ENCODE data around the gene OR51D1. TPM values are rescaled to one million over a fixed set of nuclear protein-coding genes. Genes with fewer than 3 reads are reported as not detected.

OR51D1 gene
- polyA plus RNA-seq, 1 donor (not counting 4 experiments of a cell fraction or from before 2014, with no cell fraction given), result not detected

- peaks cover 3% of the 10 kb centered on the region for H3K27me3 ChIP-seq (ENCODE audit: control insufficient read depth, extremely low read depth, insufficient read depth, low read length)
- no peak overlapping the region for H3K9ac ChIP-seq (ENCODE audit: control insufficient read depth, extremely low read depth, insufficient read depth, low read length)
- no peaks in the 10 kb centered on the region for H3K9me3 ChIP-seq (ENCODE audit: control insufficient read depth, low read depth, low read length)
- TF ChIP-seq CTCF (optimal IDR thresholded peaks at IDR 0.05 in 1 of 3, IDR thresholded peaks at IDR 0.05 in 1 of 3, conservative IDR thresholded peaks at IDR 0.05 in 1 of 3; ENCODE audit: extremely low read depth in 1 of 3, insufficient read depth in 2 of 3, low read length in 3 of 3) (no peak), EZH2 (IDR thresholded peaks at IDR 0.05; ENCODE audit: low read length) (no peak)
- H4K20me1 ChIP-seq (ENCODE audit: control insufficient read depth, extremely low read depth, insufficient read depth, low read length), result no peaks in the 10 kb centered on the region
- no peaks in the 10 kb centered on the region for H3K4me1 ChIP-seq (ENCODE audit: control insufficient read depth, extremely low read depth, insufficient read depth, low read length)
- no peak overlapping the region for H3K4me2 ChIP-seq (ENCODE audit: control insufficient read depth, extremely low read depth, insufficient read depth, low read depth, low read length)
- H3K79me2 ChIP-seq (ENCODE audit: control insufficient read depth, insufficient read depth, low read length), result no peaks in the 10 kb centered on the region
- no peak overlapping the region for H3K27ac ChIP-seq (ENCODE audit: control insufficient read depth, insufficient read depth, low read length)
- DNase-seq (ENCODE audit: low read depth, low spot score) (no peak), FAIRE-seq (no peak)
- no peak overlapping the region for H3K4me3 ChIP-seq (ENCODE audit: control insufficient read depth in 2 of 3, extremely low read depth in 1 of 3, insufficient read depth in 2 of 3, low read depth in 1 of 3, low read length in 3 of 3)
- no peaks in the 10 kb centered on the region for H3K9me1 ChIP-seq (ENCODE audit: control insufficient read depth, extremely low read depth, insufficient read depth, low read length)
- no peaks in the 10 kb centered on the region for H3K36me3 ChIP-seq (ENCODE audit: control insufficient read depth in 2 of 2, extremely low read depth in 1 of 2, insufficient read depth in 2 of 2, low read length in 2 of 2)
- no peak overlapping the region for H2AFZ ChIP-seq (ENCODE audit: control insufficient read depth, low read length)
- dilution Hi-C loops (cut with MboI; ENCODE audit: extremely low pct_ligation_motif_present, low sequenced_read_pairs), result no loop called here
Measured at GRCh38 chr11:4619514-4619913, 17.8 kb upstream of the OR51D1 start.

- dilution Hi-C loops (cut with MboI; ENCODE audit: extremely low pct_ligation_motif_present, low sequenced_read_pairs), result no loop called here
Measured at GRCh38 chr11:4626207-4627099, 10.8 kb upstream of the OR51D1 start.

More at GRCh38 chr11:4626207-4627099, 10.8 kb upstream of the OR51D1 start:
- Histone ChIP-seq H3K4me2 (ENCODE audit: control insufficient read depth, extremely low read depth, insufficient read depth, low read depth, low read length) (no peak overlapping the region), H3K27me3 (ENCODE audit: control insufficient read depth, extremely low read depth, insufficient read depth, low read length) (no peaks in the 10 kb centered on the region), H3K4me1 (ENCODE audit: control insufficient read depth, extremely low read depth, insufficient read depth, low read length) (no peaks in the 10 kb centered on the region), H2AFZ (ENCODE audit: control insufficient read depth, low read length) (no peak overlapping the region), H3K36me3 (ENCODE audit: control insufficient read depth in 2 of 2, extremely low read depth in 1 of 2, insufficient read depth in 2 of 2, low read length in 2 of 2) (no peaks in the 10 kb centered on the region), H3K9me3 (ENCODE audit: control insufficient read depth, low read depth, low read length) (no peaks in the 10 kb centered on the region), H3K4me3 (ENCODE audit: control insufficient read depth in 2 of 3, extremely low read depth in 1 of 3, insufficient read depth in 2 of 3, low read depth in 1 of 3, low read length in 3 of 3) (no peak overlapping the region), H3K27ac (ENCODE audit: control insufficient read depth, insufficient read depth, low read length) (no peak overlapping the region), H3K9me1 (ENCODE audit: control insufficient read depth, extremely low read depth, insufficient read depth, low read length) (no peaks in the 10 kb centered on the region), H4K20me1 (ENCODE audit: control insufficient read depth, extremely low read depth, insufficient read depth, low read length) (no peaks in the 10 kb centered on the region), H3K79me2 (ENCODE audit: control insufficient read depth, insufficient read depth, low read length) (no peaks in the 10 kb centered on the region), H3K9ac (ENCODE audit: control insufficient read depth, extremely low read depth, insufficient read depth, low read length) (no peak overlapping the region)
- DNase-seq (ENCODE audit: low read depth, low spot score) (no peak), FAIRE-seq (peak; percentile 69)
- no peak for TF ChIP-seq EZH2 (IDR thresholded peaks at IDR 0.05; ENCODE audit: low read length)
- peak; percentile 66 to 79 (median 68) for TF ChIP-seq CTCF (optimal IDR thresholded peaks at IDR 0.05 in 1 of 3, IDR thresholded peaks at IDR 0.05 in 1 of 3, conservative IDR thresholded peaks at IDR 0.05 in 1 of 3; ENCODE audit: extremely low read depth in 1 of 3, insufficient read depth in 2 of 3, low read length in 3 of 3)

Measured in keratinocyte (primary cell).